Mucosa of descending colon (tissue), 3 donors: ENCODE measurements around the gene MUC4. TPM values are rescaled to one million over a fixed set of nuclear protein-coding genes. Genes with fewer than 3 reads are reported as not detected.

ENCODE experiments used
- ATAC-seq: fragments of 200-7000 bp; cut with Tn5 transposase; one replicate; pipeline ENCODE4 v1.9.1; 2020; ENCODE audit warnings: mild to moderate bottlenecking, moderate library complexity
- DNase-seq, 3 donors: peaks; one replicate each; pipeline ENCODE4 v3.0.0-alpha.2; 2020
- H3K36me3 ChIP-seq: fragments of 200-600 bp; one replicate; pipeline ENCODE4 v1.8.0; 2021; ENCODE audit warnings: low read depth, mild to moderate bottlenecking
- H3K4me1 ChIP-seq: fragments of 200-600 bp; one replicate; pipeline ENCODE4 v1.8.0; 2021; ENCODE audit warnings: low read depth, mild to moderate bottlenecking
- H3K4me3 ChIP-seq: fragments of 200-600 bp; one replicate; pipeline ENCODE4 v1.8.0; 2021; ENCODE audit warnings: mild to moderate bottlenecking
- H3K9me3 ChIP-seq: fragments of 200-600 bp; one replicate; pipeline ENCODE4 v1.8.0; 2021; ENCODE audit warnings: mild to moderate bottlenecking
- intact Hi-C, 2 donors: fragments of 100-400 bp; cut with DNase I in 1 of 2; cut with micrococcal nuclease in 1 of 2; formaldehyde crosslinking; loops; one replicate each; pipeline versions ENCODE4 v1.11.0 to v1.11.1; 2022; cut with DNase I, micrococcal nuclease
- total RNA-seq, 3 donors: library from RNA; stranded (reverse); fragmentation: NEBNext Ultra II Directional in 2 of 3; extraction: Animal tissue kit (Norgen Biotek cat#: 25700) in 2 of 3; gene quantifications; one replicate each; pipeline versions ENCODE4 v1.2.1 to v1.2.4, GENCODE V29; 2021 to 2023
- TF ChIP-seq, protein P1 (sequence below): fragments of 200-600 bp; IDR thresholded peaks from one replicate; pipeline ENCODE4 v1.8.0; 2022; ENCODE audit warnings: antibody characterized with exemption, mild to moderate bottlenecking
- donor health status: DM: no; HTN: no; CAD: no; lungs with moderate emphysema.
- donor health status: DM: no; HTN: no; CAD: no.
- donor health status: DM: no; HTN: yes; CAD: no.

MUC4 gene
- total RNA-seq, 3 donors from 2014 or later, result 170 to 415 (median 318) TPM

GRCh38 chr3:195810455-195810845 is 1.3 kb downstream of the MUC4 start:
- peak; percentile 1 for ATAC-seq
- H3K4me1 ChIP-seq, result peaks cover 18% of the 10 kb centered on the region
- TF ChIP-seq, protein P1, sequence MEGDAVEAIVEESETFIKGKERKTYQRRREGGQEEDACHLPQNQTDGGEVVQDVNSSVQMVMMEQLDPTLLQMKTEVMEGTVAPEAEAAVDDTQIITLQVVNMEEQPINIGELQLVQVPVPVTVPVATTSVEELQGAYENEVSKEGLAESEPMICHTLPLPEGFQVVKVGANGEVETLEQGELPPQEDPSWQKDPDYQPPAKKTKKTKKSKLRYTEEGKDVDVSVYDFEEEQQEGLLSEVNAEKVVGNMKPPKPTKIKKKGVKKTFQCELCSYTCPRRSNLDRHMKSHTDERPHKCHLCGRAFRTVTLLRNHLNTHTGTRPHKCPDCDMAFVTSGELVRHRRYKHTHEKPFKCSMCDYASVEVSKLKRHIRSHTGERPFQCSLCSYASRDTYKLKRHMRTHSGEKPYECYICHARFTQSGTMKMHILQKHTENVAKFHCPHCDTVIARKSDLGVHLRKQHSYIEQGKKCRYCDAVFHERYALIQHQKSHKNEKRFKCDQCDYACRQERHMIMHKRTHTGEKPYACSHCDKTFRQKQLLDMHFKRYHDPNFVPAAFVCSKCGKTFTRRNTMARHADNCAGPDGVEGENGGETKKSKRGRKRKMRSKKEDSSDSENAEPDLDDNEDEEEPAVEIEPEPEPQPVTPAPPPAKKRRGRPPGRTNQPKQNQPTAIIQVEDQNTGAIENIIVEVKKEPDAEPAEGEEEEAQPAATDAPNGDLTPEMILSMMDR, result no peak
- no peaks in the 10 kb centered on the region for H3K9me3 ChIP-seq
- no peaks in the 10 kb centered on the region for H3K36me3 ChIP-seq
- peak in 1 of 3 donors; percentile 50 for DNase-seq
- intact Hi-C loops, result no loop called here
- peak overlapping the region; percentile 32 for H3K4me3 ChIP-seq

DNA sequence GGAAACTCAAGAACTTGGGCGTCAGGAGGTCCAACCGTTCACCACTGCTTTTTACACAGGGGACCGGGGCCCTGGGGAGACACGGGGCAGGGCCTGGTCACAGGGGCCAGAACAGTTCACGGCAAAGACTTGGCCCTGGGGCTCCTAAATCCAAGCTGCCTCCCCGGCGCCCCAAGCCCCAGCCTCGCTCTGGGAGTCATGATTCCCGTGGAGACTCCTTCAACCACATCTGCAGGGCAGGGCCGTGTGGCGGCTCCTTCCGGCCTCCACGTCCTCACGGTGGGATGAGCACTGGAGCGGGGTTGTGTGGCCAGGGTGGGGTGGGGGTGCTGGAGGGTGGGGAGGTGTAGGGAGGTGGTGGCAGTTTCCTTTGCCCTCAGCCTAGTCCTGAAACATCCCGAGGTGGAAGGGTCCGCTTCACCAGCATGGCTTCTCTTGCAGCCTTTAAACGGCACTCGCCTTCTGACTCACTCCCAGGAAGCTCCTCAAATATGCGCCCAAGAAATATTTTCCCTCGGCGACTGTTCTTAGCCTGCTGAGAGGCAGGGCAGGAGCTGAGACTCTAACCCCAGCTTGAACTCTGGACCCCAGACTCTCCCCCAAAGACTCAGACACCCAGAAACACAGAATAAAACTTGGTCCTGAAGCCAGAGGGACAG is 1.8 kb downstream of the MUC4 start:
- no peaks in the 10 kb centered on the region for H3K9me3 ChIP-seq
- peak overlapping the region; percentile 32 for H3K4me3 ChIP-seq
- no peaks in the 10 kb centered on the region for H3K36me3 ChIP-seq
- peak in 1 of 3 donors; percentile 62 for DNase-seq
- intact Hi-C loops, result no loop called here
- ATAC-seq, result peak; percentile 19
- H3K4me1 ChIP-seq, result peaks cover 22% of the 10 kb centered on the region
- TF ChIP-seq, protein P1, result no peak

DNA sequence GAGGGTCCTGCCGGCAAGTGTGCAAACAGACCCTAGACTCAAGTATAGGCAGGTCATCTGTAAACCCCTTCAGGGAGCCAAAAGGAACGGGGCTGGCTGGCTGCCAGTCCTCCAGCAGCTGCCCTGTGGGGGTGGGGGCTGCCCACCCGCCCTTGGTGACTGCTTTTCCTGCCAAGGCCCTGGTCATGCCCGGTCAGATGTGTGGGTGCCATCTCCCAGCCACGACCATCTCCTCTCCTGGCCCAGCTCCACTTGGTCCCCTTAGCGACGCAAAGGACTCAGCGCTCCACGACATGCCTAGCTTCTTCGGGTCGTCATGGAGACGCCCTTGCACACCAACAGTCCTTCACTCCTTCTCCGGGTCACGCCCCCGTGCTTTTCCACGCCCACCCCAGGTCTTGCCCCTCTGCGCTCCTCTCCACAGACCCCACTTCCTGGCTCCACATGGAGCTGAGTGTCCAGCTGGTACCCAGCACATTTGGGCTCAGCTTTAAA is 2.4 kb downstream of the MUC4 start:
- TF ChIP-seq, protein P1, result no peak
- peaks cover 27% of the 10 kb centered on the region for H3K4me1 ChIP-seq
- intact Hi-C loops, result no loop called here

GRCh38 chr3:195808741-195809290 is 2.9 kb downstream of the MUC4 start:
- no peak for DNase-seq
- Histone ChIP-seq H3K36me3 (no peaks in the 10 kb centered on the region), H3K9me3 (no peaks in the 10 kb centered on the region), H3K4me3 (no peak overlapping the region), H3K4me1 (peaks cover 30% of the 10 kb centered on the region)
- TF ChIP-seq, protein P1, result no peak
- intact Hi-C loops, result no loop called here
- ATAC-seq, result no peak

More for the DNA sequence above, 2.4 kb downstream of the MUC4 start:
- H3K4me3 ChIP-seq, result no peak overlapping the region
- no peaks in the 10 kb centered on the region for H3K9me3 ChIP-seq
- peak; percentile 76 to 86 (median 85) for DNase-seq
- ATAC-seq, result peak; percentile 42
- no peaks in the 10 kb centered on the region for H3K36me3 ChIP-seq

- Histone ChIP-seq H3K36me3 (no peaks in the 10 kb centered on the region), H3K4me1 (peaks cover 42% of the 10 kb centered on the region), H3K4me3 (no peak overlapping the region), H3K9me3 (no peaks in the 10 kb centered on the region)
- intact Hi-C loops, result no loop called here
- DNase-seq (no peak), ATAC-seq (no peak)
- TF ChIP-seq, protein P1, result no peak
Measured at GRCh38 chr3:195807681-195808121, 4.0 kb downstream of the MUC4 start.
